Measurements from ENCODE around the gene EEF2.
"Not testable (repeated sequence)": the region's sequence is repeated elsewhere in the genome, so short reads cannot be mapped to it uniquely, and the experiment has no call there.

EEF2 gene

DNA sequence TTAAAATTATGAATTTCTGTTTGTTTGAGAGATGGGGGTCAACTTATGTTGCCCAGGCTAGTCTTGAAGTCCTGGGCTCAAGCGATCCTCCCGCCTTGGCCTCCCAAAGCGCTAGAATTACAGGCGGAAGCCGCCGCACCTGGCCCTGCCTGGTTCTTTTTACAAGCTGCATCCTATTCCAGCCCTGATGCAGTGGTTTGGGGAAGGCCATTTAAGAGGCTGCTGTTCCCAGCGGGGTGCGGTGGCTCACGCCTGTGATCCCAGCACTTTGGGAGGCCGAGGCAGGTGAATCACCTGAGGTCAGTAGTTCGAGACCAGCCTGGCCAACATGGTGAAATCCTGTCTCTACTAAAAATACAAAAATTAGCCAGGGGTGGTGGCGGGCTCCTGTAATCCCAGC, 17.3 kb downstream of the EEF2 start:
- DNase-seq = not testable (repeated sequence)

DNA sequence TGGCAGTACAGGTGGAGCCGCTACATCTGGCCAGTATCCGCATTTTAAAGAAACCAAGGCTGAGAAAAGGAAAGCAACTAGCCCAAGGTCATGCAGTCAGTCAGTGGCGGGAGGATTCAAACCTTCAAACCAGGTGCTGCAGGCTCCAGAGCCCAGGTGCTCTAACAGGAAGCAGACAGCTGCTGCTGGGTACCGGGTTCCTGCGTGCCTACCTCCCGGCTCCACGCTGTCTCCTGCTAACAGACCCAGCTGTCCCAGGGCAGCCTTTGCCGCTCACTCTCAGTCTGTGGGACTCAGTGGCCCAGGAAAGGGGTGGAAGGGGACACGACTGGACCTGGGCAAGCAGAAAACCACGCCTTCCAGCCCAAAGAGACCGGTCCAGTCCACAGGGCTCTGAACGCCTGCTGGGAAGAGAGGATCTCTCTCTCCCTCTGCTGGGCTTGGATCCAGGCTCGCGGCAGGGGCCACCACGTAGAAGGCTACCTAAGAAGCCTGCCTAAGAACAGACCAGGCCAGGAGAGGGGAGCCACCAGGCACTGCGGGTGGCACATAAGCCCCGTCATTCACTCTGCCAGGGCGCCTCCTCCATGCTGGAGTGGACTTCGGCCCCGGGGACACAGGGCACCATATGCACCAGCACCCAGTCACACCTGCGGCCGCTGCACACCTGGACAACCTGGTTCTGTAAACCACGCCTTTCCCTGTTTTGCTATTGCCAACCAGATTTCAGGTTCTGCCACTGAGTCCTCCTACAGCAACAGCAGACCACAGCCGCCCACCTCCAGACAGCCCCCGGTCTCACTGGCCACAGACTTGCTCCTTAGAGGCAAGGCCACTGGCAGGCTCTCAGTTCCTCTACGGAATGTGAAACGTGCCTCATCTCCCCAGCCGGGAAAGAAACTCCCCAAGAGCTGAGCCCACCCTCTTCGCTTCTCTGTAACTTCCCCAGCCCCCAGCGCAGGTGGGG, 18.9 kb downstream of the EEF2 start:
- no peak for DNase-seq

DNA sequence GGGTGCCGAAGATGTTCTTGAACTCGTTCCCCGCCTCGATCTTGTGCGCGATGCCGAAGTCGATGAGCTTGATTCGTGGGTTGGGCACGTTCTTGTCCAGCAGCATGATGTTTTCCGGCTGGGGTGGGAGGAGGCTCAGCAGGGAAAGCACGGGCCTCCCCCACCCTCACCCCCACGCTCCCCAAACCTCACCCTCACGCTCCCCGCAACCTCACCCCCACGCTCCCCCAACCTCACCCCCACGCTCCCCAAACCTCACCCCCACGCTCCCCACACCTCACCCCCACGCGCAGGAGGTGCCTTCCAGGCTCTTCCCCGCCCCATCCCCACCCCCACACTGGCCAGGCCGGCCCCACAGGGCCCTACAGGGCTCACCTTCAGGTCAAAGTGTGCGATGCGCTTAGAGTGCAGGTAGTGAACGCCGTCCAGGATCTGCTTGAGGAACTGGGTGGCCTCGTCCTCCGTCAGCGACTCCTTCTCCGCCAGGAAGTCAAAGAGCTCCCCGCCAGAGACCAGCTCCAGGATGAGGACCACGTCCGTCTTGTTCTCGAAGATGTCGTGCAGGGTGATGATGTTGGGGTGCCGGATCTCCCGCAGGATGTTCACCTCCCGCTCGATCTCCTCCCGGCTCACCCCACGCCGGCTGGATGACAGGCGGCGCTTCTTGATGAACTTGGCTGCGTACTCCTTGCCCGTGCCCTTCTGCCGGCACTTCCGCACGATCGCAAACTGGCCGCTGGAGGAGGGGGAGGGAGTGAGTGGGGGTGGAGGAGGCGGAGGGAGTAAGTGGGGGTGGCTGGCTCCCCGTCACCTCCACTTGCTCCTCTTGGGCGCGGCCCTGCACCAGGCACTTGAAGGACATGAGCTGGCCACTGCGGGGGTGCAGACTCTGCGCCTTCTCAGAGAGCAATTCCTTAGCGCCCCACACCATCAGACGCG, 20.7 kb downstream of the EEF2 start:
- DNase-seq = no peak

DNA sequence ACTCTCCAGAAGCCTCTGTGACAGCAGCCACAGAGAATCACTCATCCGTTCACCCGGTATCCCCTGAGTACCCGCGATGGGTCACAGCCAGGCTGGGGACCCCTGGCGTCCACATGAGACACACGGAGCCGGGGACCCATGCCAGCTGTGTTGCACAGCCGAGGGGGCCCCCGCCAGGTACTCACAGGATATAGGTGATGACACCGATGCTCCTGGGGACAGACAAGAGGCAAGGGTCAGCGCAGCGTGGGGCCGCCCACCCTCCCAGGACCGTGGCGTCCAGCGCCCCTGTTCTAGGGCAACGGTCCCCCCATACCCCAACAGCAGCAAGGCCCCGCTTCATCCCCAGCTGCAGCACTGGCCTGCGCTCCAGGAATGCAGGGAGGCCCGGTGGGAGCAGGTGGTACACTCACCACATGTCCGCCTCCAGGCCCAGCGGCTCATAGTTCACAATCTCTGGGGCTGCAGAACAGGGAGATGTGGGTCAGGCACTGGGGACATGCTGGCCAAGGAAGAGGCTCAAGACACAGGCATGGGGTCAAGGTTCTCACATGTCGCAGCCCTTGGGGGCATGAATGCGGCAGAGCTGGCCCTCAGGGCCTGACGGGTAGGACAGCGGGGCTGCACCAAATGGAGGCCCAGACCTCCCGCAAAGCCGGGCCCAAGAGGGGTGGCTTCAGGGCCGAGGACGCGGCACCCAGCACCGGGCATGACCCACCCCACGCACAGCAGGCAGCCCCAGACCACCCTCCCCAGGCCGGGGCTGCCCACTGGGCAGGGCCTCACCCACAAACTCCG, 21.6 kb downstream of the EEF2 start:
- no peak for DNase-seq

DNA sequence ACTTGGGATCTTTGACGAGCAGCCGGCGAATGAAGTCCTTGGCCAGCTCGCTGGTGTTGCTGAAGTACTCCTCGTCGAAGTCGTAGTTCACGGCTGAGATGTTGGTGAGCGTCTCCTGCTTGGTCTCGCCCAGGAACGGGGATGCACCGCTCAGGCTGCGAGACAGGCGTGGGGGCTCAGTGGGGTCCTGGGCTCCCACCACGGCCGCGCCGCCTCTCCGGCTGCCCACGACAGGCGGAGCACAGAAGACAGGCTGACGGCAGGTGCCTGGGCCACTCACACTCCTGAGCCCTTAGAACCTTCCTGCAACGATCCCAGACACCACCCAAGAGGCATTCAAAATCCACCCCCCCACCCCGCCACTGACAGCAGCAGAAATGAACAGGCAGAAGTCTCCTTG, 24.3 kb downstream of the EEF2 start:
- no peak for DNase-seq

DNA sequence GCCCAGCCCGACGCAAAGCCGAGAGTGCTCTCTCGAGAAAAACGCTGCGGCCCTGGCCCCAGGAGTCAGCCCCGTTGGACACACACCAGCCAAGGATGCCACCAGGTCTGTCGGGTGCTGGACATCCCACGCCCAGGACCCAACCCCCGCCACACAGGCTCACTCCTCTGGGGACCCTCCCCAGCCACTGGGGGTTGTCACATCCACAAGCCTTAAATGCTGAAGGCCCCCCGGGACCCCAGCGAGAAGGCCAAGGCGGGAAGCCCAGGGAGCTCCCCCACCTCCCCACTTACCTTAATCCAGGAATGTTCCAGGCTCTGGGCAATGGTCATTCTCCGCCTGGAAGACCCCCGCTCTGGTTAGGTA, 25.5 kb downstream of the EEF2 start:
- DNase-seq = no peak

DNA sequence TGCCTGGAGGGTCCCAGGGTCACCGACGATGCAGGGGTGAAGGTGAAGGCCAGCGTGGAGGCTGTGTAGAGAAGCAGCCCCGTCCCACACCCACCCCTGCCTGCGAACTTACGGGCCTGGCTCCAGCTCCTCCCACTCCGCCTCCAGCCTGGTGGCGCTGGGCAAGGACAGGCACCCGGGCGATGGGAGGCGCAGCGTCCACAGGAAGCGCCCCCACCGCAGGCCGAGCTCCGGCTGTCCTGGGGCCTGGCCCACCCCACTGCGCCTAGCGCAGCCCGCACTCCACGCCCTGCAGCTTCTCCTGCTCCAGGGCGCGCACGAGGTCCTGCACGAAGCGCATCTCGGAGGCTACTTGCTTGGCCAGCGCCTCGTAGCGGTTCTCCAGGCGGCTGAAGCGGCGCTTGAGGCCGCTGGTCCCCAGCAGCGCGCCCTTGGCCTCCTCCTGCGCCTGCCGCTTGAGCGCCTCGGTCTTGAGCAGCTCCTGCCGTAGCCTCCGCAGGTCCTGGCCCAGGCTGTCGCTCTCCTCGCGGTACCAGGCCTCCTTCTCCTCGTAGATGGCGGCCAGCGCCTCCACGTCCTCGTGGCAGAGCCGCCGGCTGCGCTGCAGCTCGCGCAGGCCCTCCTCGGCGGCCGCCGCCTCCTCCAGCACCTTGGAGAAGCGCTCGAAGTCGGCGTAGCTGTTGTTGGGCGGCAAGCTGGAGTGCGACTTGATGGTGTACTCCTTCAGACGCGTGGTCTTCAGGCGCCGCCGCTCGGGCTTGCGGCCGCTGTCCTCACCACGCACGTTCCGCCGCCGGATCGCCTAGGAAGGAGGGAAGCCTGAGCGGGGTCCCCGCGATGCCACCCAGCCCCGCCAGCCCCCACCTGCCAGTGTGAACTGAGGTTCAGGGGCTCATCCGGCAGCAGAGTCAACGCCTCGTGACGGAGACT, 26.2 kb downstream of the EEF2 start:
- no peak for DNase-seq

DNA sequence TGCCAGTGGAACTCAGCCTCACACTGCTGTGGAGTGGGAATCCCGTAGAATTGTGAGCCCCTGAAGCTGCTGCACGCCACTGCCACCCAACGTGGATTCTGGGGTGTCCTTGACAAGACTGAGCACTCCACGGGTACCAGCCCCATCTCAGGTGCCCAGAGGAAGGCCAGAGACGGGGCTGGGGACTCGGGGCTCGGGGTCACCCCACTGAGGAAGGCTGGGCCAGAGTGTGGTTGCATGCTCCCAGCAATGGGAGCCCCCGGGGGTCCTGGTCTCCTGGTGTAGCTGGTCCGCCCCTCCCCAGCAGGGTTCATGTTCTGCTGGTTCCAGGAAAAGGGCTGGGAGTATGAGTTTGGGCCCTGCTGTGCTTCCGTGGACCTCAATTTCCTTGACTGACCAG, 29.6 kb downstream of the EEF2 start:
- no peak for DNase-seq

DNA sequence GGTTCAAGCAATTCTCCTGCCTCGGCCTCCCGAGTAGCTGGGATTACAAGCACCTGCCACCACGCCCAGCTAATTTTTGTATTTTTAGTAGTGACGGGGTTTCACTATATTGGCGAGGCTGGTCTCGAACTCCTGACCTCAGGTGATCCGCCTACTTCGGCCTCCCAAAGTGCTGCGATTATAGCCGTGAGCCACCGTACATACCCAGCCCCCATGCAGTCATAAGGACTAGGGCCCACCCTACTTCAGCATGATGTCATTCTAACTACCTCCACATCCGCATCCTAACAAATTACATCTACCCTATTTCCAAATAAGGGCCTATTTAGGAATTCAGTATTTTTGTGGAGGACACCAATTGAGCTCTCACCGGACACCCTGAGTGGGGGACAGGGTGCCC, 30.0 kb downstream of the EEF2 start:
- DNase-seq = not testable (repeated sequence)

DNA sequence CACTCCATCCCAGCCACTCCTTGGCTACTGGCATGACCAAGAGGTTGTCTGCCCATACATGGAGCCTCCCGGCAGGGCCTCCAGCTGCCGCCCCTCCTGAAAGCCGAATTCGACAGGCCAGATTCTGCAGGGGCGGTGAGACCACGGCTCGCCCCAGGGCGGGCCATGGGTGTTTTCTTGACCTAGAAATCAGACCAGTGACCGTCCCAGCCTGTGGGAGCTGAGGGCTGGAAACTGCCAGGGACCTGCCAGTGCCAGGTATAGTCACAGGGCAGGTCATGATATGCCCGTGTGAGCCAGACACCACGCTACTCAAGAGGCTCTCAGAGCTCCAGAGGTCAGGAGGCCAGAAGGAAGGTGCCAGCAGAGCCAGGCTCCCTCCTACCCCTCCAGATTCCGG, 31.2 kb downstream of the EEF2 start:
- DNase-seq = no peak

DNA sequence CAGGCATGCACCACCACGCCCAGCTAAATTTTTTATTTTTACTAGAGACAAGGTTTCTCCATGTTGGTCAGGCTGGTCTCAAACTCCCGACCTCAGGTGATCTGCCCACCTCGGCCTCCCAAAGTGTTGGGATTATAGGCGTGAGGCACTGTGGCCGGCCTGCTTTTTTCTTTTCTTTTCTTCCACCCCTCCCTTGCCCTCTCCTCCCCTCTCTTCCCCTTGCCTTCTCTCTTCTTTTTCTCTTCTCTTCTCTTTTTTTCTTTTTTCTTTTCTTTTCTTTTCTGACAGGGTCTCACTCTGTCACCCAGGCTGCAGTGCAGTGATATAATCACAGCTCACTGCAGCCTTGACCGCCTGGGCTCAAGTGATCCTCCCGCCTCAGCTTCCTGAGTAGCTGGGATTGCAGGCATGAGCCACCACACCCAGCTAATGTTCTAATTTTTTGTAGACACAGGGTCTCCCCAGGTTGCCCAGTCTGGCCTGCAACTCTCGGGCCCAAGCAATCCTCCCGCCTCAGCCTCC, 32.4 kb downstream of the EEF2 start:
- not testable (repeated sequence) for DNase-seq

DNA sequence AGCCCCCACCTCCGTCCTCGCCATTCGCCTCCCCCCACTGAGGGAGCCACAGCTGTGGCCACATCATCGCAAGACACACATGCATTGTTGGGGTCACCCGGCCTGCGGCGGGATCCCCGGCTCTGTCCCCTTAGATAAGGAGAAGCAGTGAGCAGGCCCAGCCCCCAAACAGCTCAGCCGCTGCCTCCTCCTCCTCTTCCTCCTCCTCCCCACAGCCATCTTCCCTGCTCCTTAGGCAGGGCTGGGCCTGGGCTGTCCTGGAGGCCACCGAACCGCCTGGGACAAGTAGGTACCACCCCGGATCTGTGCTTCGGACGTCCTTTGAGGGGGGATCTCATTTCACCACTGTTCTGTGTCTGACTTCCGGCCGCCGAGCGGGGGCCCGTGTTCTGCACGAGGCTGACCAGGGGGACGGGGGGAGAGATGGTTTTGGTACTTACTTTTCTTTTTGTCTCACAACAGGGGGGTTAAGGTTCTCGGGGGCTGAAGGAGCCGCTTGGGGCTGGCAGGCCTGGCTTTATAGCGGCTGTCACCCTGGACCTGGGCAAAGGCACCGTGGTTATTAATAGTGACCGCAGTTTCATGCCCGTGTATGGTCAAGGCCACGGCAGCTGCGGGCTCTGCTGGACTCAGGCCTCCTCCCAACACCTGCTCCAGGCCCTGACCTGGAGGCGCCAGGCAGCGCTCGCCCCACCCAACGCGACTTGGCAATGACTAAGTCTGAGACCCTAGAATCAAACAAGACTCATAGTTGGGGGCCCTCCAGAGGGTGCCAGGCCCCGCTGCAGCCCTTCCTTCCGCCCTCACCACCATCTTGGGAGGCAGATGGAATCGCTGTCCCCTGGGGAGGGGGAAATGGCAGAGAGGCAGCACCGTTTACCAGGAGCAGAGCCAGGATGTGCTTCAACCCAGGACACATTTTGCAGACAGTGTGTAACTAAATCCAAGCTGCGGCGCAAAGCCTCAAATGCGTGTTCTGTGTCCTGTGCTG, 34.1 kb downstream of the EEF2 start:
- DNase-seq = no peak

DNA sequence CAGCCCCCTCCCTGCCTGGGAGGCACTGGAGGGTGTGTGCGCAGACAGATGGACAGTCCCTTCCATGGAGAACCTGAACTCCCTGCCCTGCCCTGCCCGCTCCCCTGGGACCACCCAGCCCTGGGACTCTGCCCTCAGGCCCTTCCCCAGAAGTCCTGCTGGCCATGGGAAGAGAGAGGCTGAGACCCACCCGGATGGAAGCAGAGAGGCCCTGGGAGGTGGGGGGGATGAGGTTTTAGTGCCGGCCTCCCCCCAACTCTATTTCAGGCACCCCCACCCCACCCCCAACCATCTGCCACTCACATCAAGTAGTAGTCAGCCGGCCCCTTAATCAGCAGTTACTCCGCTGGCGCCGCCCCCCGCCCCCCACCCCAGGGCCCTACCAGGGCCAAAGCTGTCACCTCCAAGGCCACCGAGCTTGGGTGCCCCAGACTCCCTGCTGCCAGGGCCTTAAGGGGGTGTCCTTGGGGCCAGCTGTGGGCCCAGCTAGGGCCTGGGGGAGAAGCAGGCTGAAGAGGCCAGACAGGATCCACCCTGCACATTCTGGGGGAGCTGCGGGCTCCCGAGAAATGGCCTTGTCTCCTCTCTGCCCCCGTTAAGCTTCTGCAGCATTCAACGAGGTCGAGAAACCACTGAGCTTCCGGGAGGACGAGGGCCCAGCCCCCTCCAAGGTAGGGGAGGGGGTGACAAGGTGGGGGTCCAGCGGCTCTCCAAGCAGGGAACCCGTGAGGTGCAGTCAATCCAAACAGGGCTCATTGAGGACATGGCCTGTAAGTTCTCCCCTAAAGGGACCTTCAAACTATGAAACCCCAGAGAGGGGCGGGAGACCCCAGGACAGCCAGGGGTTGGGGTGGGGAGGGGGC, 35.0 kb downstream of the EEF2 start:
- no peak for DNase-seq

DNA sequence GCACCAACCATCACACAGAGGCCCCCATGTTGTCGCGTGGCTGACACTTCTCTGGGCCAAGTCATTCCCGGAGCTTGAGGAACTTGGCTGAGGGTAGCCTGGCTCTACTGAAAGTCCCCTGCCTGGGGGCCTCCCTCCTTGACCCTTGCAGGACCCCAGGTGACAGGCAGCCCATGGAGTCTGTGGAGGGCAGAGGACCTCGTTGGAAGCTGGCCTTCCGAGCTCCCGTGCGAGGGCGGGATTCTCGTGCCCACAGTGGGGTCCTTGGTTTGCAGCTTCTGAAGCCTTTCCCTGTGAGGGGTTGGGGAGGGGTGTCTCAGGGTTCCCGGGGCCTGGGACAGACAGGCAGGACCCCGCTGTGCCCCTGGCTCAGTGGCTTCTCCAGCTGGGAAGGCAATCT, 36.0 kb downstream of the EEF2 start:
- no peak for DNase-seq

DNA sequence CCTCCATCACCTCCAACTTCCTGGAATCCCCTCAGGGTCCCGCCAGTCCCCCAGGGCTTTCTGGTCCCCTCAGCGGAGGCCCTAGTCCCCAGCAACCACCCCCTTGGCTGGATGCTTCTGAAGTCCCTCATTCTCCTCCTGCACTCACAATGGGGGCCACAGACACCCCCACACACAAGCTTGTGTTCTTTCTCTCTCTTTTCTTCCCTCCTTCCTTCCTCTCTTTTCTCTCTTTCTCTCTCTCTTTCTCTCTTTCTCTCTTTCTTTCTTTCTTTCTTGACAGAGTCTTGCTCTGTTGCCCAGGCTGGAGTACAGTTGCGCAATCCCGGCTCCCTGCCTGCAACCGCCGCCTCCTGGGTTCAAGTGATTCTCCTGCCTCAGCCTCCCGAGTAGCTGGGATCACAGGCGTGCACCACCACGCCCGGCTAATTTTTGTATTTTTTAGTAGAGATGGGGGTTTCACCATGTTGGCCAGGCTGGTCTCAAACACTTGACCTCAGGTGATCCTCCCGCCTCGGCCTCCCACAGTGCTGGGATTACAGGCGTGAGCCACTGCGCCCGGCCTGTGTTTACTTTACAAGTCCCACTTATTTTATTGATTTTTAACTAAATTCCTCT, 37.8 kb downstream of the EEF2 start:
- not testable (repeated sequence) for DNase-seq

DNA sequence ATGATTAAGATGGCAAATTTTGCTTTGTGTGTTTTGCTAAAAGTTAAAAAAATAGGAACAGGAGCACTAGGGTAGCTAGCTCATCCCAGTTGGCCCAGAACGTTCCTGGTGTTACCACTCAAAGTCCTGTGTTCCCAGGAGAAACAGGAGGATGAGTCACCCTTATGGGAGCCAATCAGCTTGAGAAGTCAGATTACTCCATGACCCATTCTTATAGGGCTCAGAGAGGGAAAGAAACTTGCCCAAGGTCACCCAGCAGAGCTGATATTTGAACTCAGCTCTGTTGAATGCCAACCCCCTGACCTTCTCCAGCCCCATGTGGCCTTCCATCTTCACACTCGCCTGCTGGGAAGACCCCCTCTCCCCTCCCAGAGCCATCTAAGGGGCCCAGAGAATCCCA, 39.4 kb downstream of the EEF2 start:
- no peak for DNase-seq

DNA sequence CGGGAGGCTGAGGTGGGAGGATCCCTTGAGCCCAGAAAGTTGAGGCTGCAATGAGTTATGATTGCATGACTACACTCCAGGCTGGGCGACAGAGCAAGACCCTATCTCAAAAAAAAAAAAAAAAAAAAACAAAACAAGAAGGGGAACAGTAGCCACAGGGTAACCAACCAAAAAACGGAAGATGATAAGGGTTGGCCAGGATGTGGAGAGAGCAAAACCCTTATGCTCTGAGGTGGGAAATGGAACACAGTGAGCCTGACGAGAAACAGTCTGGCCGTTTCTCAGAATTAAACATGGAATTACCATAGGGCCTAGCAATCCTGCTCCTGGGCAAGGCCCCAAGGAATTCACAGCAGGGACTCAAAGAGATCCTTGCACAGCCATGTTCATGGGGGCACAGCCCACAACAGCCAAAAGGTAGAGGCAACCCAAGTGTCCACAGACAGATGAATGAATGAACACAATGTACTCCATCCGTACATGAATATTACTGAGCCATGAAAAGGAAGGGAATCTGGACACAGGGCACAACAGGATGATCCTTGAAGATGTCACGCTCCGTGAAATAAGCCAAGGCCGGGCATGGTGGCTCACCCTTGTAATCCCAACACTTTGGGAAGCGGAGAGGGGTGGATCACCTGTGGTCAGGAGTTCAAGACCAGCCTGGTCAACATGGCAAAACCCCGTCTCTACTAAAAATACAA, 41.1 kb downstream of the EEF2 start:
- no peak for DNase-seq

DNA sequence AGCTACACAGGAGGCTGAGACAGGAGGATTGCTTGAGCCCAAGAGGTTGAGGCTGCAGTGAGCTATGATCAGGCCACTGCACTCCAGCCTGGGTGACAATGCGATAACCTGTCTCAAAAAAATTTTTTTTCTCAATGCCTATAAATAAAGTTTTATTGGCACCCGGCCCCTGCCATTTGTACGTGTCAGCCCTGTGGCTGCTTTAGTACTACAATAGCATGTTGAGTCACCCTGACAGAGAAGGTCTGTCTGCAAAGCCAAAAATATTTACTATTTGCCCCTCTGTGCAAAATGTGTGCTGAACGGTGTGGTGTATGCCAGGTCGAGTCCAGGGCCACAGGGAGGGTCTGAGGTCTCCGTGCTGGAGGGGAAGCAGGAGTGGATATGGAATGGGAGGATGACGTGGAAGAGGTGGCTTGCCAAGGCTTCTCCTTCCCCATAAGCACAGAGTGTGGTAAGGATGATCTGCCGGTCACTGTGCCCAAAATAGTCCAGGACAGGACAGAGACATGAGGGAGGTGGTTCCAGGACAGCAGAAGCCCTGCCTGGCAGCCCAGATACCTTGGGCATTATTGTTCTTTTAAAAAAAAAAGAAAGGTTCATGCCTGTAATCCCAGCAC, 42.4 kb downstream of the EEF2 start:
- DNase-seq = no peak

All from CD4-positive, alpha-beta T cell treated with Interleukin-17A for 1 hour (primary cell).